ENCODE data around the gene TSPAN18.

DNA sequence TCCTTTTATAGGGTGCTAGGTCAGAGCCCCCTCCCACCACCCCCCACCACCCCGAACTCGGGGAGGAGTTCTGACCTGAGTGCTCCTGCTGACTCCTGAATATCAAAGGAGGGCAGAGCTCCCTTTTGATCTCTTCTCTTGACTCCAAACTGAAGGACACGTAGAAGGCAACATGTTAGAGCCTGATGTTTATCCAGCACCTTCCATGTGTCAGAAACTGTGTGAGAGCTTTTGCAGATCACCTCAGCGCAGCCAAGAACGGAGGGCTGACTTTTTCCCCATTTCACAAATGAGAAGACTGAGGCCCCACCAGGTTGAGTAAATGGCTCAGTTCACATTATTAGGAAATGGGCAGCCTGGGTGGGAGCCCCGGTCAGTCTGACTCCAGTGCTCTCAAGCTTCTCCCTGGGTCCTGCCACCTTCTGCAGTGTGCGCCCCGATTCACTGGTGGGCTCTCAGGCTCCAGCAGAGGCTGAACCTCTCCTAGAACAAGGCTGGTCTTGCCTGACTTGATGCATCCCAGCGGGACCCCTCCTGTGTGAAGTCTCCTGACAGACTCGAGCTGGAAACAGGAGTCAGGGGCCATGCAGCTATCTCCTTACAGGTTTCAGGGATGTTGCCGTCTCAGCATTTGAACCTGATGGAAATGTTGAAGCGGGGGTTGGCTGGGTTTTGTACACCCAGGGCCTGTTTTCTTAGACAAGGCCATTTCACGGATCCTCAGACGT lies 98.5 kb downstream of the TSPAN18 start:
- TF ChIP-seq EZH2 (IDR thresholded peaks at IDR 0.05) (no peak), POLR2AphosphoS5 (IDR thresholded peaks at IDR 0.05; ENCODE audit: borderline replicate concordance, low read depth, low read length) (no peak), FOXP2 (optimal IDR thresholded peaks at IDR 0.05; ENCODE audit: control extremely low read depth, extremely low read length, insufficient read depth) (no peak)

Measured in SK-N-MC (cell line).